GM20000 (cell line): ENCODE data around the gene CACNB2.
"Not testable (repeated sequence)": the region's sequence is repeated elsewhere in the genome, so short reads cannot be mapped to it uniquely, and the experiment has no call there.

Experiments
- DNase-seq: peaks from one replicate; pipeline ENCODE4 v3.0.0; 2012; ENCODE audit warnings: low spot score
- CTCF ChIP-seq: IDR thresholded peaks from 2 replicates; pipeline ENCODE4 v1.5.1; 2012; ENCODE audit warnings: mild to moderate bottlenecking, control low read depth; ENCODE audit errors: extremely low read depth, missing control alignments

Gene CACNB2

GRCh38 chr10:18202680-18203460 lies 62.6 kb downstream of the CACNB2 start:
- no peak for TF ChIP-seq CTCF
- DNase-seq, result no peak

- TF ChIP-seq CTCF, result no peak
- no peak for DNase-seq
Observed at GRCh38 chr10:18203471-18203870, 63.2 kb downstream of the CACNB2 start.

GRCh38 chr10:18204039-18204835 lies 64.0 kb downstream of the CACNB2 start:
- no peak for DNase-seq
- TF ChIP-seq CTCF, result no peak

- no peak for DNase-seq
- TF ChIP-seq CTCF, result no peak
Observed at GRCh38 chr10:18205098-18205834, 65.0 kb downstream of the CACNB2 start.

DNA sequence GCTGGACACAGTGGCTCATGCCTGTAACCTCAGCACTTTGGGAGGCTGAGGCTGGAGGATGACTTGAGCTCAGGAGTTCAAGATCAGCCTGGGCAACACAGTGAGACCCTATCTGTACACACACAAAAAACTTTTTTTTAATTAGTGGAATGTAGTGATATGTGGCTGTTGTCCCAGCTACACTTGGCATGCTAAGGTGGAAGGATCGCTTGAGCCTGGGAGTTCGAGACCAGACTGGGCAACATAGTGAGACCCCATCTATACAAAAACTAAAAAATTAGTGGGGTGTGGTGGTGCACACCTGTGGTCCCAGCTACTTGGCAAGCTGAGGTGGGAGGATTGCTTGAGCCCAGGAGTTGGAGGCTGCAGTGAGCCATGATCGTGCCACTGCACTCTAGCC lies 68.0 kb downstream of the CACNB2 start:
- DNase-seq, result not testable (repeated sequence)

DNA sequence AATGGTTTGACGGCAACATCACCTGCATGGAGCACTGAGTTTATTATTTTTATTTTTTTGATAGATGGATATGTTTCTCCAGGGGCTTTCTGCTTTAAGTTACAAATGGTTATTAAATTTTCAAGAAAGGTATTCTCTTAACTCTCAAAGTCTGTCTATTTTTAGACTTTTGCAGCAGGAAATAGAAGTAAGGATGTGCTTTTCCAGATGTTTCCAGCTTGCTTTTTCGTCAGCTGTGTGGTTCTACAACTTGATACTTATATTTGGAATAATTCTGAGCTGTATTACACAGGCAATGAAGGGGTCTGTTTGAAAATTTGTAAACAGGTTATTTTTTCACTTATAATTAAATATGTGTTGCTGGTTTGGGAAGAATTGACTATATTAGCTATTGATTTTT lies 69.0 kb downstream of the CACNB2 start:
- no peak for DNase-seq
- TF ChIP-seq CTCF, result no peak

- TF ChIP-seq CTCF, result no peak
- DNase-seq, result no peak
Observed at GRCh38 chr10:18210711-18211110, 70.5 kb downstream of the CACNB2 start.
